B cell (primary cell): ENCODE data around the gene KCNC3.

ENCODE experiments used
- EZH2 ChIP-seq: IDR thresholded peaks from 2 replicates; pipeline ENCODE4 v1.6.1; 2012; ENCODE audit warnings: borderline replicate concordance, low read depth, mild to moderate bottlenecking, moderate library complexity, low read length; ENCODE audit not compliant: insufficient read depth, poor library complexity, severe bottlenecking
- TF ChIP-seq, protein P1 (sequence below): fragments of 200-600 bp; IDR thresholded peaks from one replicate; pipeline ENCODE4 v1.8.0; 2022; ENCODE audit warnings: antibody characterized with exemption, mild to moderate bottlenecking

- TF ChIP-seq, protein P1, sequence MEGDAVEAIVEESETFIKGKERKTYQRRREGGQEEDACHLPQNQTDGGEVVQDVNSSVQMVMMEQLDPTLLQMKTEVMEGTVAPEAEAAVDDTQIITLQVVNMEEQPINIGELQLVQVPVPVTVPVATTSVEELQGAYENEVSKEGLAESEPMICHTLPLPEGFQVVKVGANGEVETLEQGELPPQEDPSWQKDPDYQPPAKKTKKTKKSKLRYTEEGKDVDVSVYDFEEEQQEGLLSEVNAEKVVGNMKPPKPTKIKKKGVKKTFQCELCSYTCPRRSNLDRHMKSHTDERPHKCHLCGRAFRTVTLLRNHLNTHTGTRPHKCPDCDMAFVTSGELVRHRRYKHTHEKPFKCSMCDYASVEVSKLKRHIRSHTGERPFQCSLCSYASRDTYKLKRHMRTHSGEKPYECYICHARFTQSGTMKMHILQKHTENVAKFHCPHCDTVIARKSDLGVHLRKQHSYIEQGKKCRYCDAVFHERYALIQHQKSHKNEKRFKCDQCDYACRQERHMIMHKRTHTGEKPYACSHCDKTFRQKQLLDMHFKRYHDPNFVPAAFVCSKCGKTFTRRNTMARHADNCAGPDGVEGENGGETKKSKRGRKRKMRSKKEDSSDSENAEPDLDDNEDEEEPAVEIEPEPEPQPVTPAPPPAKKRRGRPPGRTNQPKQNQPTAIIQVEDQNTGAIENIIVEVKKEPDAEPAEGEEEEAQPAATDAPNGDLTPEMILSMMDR, result no peak
- no peak for TF ChIP-seq EZH2
Observed at GRCh38 chr19:50309396-50310125, 19.6 kb downstream of the KCNC3 start.
